HG03469 (cell line): ENCODE data around the gene DPF3.

ENCODE experiments used
- ATAC-seq: cut with Tn5 transposase; IDR thresholded peaks from one replicate; pipeline ENCODE4 v1.9.1; 2021; ENCODE audit warnings: mild to moderate bottlenecking, moderate library complexity, moderate number of reproducible peaks; ENCODE audit not compliant: unreplicated experiment

The DPF3 gene

GRCh38 chr14:72845196-72845595 lies 48.7 kb downstream of the DPF3 start:
- no peak for ATAC-seq

DNA sequence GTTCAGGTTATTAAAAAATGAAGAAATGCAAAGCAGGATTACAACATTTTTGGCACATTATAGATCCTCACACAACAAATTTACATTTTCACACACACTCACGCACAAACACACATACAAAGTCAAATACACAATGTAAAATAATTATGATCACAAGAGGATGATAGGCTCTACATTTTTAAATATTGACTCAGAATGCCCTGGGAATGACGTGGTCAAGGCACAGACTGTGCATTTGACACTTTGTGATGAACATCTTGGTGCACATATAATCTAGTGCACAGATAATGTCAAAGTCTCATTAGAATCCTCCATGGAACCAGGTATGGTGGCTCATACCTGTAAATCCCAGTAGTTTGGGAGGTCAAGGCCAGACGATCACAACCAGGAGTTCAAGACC lies 49.4 kb downstream of the DPF3 start:
- no peak for ATAC-seq

DNA sequence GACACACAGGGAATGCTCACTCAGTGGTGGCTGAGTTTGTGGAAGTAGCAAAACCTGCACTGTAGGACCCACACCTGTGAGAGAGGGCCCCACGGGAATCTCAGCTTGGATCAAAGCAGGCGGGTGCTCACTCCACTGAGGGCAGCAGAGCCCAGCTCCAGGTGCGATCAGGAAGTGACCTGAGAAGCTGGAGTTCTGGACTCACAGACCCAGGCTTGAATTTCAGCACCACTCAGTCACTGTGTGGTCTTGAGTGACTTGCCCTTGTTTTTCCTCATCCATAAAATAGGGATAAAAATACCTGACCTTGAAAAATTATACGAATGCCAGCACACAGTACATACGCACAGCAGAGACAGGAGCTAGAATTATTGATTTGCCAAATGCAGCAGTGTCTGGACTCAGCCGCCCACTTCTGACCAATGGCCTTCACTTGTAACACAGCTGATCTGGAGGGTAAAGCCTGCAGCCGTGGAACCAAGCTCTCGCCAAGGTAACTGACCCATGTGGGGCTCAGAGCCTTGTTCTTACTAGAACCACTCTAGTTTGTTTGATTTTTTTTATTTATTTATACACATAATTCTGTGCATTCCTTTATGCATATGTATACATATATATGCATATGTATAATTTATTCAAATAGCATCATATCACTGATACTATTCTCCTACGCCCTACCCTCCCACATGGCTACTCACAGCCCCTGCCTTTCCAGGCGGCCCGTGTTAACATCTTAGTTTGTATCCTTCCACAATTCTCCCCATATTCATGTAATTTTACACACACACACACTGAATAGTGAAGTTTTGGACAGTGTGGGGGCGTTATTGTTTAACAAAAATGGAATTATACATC lies 53.9 kb downstream of the DPF3 start:
- no peak for ATAC-seq

- ATAC-seq, result no peak
Measured at GRCh38 chr14:72839351-72839750, 54.5 kb downstream of the DPF3 start.

DNA sequence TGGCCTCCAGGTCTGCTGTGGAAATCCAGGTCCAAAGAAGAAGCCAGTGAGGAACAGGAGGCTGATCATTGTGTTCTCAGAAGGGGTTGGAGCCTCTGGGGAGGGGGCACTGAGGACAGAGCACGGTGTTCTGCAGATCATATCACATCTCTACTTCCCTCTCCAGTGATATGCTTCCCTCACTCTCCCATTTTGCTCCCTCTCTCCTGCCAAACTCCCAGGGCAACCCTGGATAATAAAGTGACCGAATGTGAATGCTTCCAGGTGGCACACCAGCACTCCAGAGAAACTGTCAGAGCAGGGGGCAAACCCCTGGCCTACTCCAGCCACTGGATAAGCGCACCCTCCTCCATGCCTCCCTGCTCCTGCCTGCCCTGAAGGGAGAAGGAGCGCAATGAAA lies 57.8 kb downstream of the DPF3 start:
- no peak for ATAC-seq

GRCh38 chr14:72833174-72833573 lies 60.7 kb downstream of the DPF3 start:
- ATAC-seq, result no peak

- no peak for ATAC-seq
Measured at GRCh38 chr14:72830786-72831594, 62.9 kb downstream of the DPF3 start.

DNA sequence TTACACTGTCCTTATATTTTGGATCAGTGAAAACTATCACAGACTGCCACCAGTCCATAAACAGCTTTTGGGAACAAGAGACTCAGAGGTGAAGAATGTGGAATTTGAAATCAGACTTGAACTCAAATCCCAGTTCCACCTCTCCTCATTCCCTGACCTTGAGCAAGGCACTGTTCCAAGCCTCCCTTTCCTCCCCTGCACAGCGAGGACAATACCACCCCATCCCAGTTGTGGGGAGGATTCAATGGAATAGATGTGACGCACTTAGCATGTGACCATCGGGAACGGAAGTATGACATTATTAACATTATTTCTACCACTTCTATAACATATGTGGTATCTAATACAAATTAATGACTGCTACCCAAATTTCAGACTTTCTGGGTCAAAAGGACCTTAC lies 63.5 kb downstream of the DPF3 start:
- ATAC-seq, result no peak

DNA sequence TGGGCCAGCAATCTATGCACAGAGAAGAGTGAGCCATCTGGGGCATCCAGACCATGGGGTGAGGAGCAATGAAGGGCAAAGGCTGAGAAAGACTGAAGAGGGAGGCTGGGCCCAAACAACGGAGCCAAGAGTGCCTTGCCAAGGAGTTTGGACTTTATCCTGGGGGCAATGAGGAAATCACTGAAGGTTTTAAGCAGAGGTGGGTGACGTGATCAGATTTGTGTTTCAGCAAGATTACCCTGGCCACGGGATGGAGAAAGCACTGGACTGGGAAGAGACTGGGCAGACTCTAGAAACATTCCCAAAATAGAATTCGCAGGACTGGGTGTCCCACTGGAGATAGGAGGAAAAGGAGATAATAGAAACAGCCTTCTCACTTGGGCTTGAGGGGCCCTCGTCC lies 65.3 kb downstream of the DPF3 start:
- ATAC-seq, result no peak

DNA sequence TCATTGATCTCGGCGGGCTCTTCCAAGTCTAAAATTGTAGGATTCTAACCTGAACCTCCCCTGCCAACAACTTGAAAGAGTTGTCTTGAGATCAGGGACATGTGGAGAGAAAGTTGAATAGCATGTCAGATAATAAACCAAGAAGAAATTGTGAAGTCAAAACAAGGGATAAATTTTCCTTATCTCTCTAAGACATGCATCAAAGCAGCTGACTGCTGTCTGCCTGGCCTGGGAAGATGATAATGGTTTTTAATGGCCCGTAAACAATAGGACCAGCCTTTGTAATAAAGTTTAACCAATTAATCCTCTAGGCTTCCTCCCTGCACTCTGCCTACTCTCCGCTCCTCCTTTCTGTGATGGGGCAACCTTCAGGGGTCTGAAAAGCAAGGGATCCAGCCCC lies 67.9 kb downstream of the DPF3 start:
- ATAC-seq, result no peak

- ATAC-seq, result no peak
Measured at GRCh38 chr14:72825486-72825885, 68.4 kb downstream of the DPF3 start.

GRCh38 chr14:72824051-72824450 lies 69.8 kb downstream of the DPF3 start:
- ATAC-seq, result no peak

- no peak for ATAC-seq
Measured at GRCh38 chr14:72822946-72823611, 70.8 kb downstream of the DPF3 start.

GRCh38 chr14:72818998-72819397 lies 74.9 kb downstream of the DPF3 start:
- no peak for ATAC-seq

DNA sequence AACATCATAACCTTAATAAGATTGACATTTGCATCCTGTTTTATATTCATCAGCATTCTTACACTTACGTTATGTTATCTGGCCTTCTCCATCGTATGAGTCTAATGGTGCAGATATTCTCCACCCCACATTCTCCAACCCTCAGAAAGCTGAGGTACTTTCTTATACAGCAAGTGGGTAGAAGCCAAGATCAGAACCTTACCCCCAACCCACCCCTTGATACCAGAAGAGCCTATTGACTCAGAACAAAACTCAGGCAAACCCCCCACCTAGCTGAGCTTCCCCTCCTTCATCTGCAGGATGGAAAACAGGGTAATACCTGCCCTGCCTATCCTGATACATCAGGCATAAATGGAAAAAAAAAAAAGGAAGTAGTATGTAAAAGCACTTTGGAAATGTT lies 77.6 kb downstream of the DPF3 start:
- ATAC-seq, result no peak

GRCh38 chr14:72815430-72815829 lies 78.5 kb downstream of the DPF3 start:
- ATAC-seq, result no peak

GRCh38 chr14:72812292-72812851 lies 81.5 kb downstream of the DPF3 start:
- no peak for ATAC-seq

GRCh38 chr14:72810201-72810600 lies 83.7 kb downstream of the DPF3 start:
- no peak for ATAC-seq

GRCh38 chr14:72809063-72809462 lies 84.8 kb downstream of the DPF3 start:
- no peak for ATAC-seq

- no peak for ATAC-seq
Measured at GRCh38 chr14:72808564-72808963, 85.3 kb downstream of the DPF3 start.

DNA sequence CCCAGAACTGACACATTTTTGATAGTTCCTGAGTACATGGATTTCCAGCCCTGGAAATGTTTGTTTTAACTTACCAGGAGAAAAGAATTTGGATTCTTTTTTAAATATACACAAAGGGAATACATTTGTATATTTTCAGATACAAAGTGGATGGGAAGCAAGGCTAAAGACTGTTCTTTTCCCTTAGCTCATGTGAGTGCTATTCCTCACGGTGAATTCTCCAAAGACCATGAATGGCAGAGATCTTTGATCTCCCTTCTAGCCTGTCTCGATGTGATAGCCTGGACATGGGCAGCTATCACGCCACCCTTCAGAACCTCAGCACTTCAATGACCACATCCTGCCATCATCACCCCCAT lies 91.3 kb downstream of the DPF3 start:
- ATAC-seq, result no peak
